Activated naive CD8-positive, alpha-beta T cell treated with anti-CD3 and anti-CD28 coated beads for 36 hours (primary cell): ENCODE measurements around the gene STPG2. TPM values are rescaled to one million over a fixed set of nuclear protein-coding genes. Genes with fewer than 3 reads are reported as not detected.
"Not testable (repeated sequence)": the region's sequence is repeated elsewhere in the genome, so short reads cannot be mapped to it uniquely, and the experiment has no call there.

ENCODE experiments used
- DNase-seq: peaks from one replicate; pipeline ENCODE4 v3.0.0; 2021
- H3K27ac Mint-ChIP-seq: one replicate; pipeline ENCODE4 v1.8.0; 2022; ENCODE audit warnings: mild to moderate bottlenecking, moderate library complexity, mixed read lengths
- H3K27me3 Mint-ChIP-seq: one replicate; pipeline ENCODE4 v1.8.0; 2022; ENCODE audit warnings: mild to moderate bottlenecking, mixed read lengths
- H3K36me3 Mint-ChIP-seq: one replicate; pipeline ENCODE4 v1.8.0; 2021; ENCODE audit warnings: mild to moderate bottlenecking, mixed read lengths
- H3K4me1 Mint-ChIP-seq: one replicate; pipeline ENCODE4 v1.8.0; 2021; ENCODE audit warnings: mixed read lengths
- H3K4me3 Mint-ChIP-seq: one replicate; pipeline ENCODE4 v1.8.0; 2022; ENCODE audit warnings: mild to moderate bottlenecking, moderate library complexity, mixed read lengths
- H3K9me3 Mint-ChIP-seq: one replicate; pipeline ENCODE4 v1.8.0; 2022; ENCODE audit warnings: mixed read lengths
- total RNA-seq, 2 experiments: library from RNA; stranded (reverse); gene quantifications; one replicate each; pipeline ENCODE4 v1.2.3, GENCODE V29; 2021

The STPG2 gene
- total RNA-seq, 2 experiments from 2014 or later, result not detected

- no peaks in the 10 kb centered on the region for H3K4me1 Mint-ChIP-seq
- H3K27ac Mint-ChIP-seq, result no peak overlapping the region
- no peak overlapping the region for H3K4me3 Mint-ChIP-seq
- DNase-seq, result no peak
- no peaks in the 10 kb centered on the region for H3K36me3 Mint-ChIP-seq
- H3K27me3 Mint-ChIP-seq, result no peaks in the 10 kb centered on the region
- H3K9me3 Mint-ChIP-seq, result peaks cover 2% of the 10 kb centered on the region
Observed at GRCh38 chr4:97605932-97606331, 537.3 kb downstream of the STPG2 start.

DNA sequence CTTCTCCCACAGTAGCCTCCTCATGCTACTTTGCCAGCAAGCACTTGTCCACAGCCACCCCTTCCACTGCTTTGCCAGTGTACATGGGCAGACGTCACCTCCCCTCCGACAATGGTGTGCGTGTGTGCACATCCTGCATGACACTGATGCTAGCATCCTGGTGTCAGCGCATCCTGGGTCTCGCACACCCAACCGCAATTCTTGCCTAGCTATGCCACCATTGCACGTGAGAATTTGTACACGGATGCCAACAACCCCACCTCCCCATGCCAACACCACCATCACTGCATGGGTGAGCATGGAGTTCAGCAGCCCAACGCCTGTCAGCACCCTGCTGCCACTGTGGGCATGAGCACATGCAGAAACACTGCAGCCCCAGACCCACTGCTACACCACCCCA lies 550.0 kb downstream of the STPG2 start:
- H3K36me3 Mint-ChIP-seq, result no peaks in the 10 kb centered on the region

DNA sequence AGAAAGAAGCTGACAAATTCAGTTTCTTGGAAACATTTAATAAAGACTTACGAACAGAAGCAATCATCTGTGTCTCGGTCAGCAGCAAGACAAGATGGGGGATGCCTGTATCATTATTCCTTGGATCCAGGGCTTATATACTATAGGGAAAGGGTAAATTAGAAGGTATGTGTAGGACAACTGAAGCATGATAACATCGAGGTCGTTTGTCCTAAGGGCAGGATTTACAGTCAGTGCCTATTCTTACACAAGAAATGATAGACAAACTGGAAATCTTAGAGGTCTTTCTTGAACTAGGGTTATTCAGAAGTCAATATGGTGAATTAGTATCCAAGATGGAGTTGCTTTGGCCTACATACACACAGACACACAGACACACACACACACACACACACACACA lies 553.0 kb downstream of the STPG2 start:
- no peaks in the 10 kb centered on the region for H3K4me1 Mint-ChIP-seq
- DNase-seq, result no peak
- no peaks in the 10 kb centered on the region for H3K36me3 Mint-ChIP-seq
- no peak overlapping the region for H3K27ac Mint-ChIP-seq
- peaks cover 7% of the 10 kb centered on the region for H3K9me3 Mint-ChIP-seq
- no peak overlapping the region for H3K4me3 Mint-ChIP-seq
- H3K27me3 Mint-ChIP-seq, result no peaks in the 10 kb centered on the region

More for the DNA sequence above, 550.0 kb downstream of the STPG2 start:
- no peak overlapping the region for H3K4me3 Mint-ChIP-seq
- H3K9me3 Mint-ChIP-seq, result peaks cover 16% of the 10 kb centered on the region
- no peaks in the 10 kb centered on the region for H3K27me3 Mint-ChIP-seq
- no peak overlapping the region for H3K27ac Mint-ChIP-seq
- no peaks in the 10 kb centered on the region for H3K4me1 Mint-ChIP-seq
- DNase-seq, result no peak

GRCh38 chr4:97589481-97590196 lies 553.6 kb downstream of the STPG2 start:
- no peaks in the 10 kb centered on the region for H3K36me3 Mint-ChIP-seq
- no peaks in the 10 kb centered on the region for H3K27me3 Mint-ChIP-seq
- no peak overlapping the region for H3K4me3 Mint-ChIP-seq
- no peaks in the 10 kb centered on the region for H3K4me1 Mint-ChIP-seq
- DNase-seq, result no peak
- H3K27ac Mint-ChIP-seq, result no peak overlapping the region
- H3K9me3 Mint-ChIP-seq, result peaks cover 6% of the 10 kb centered on the region

- no peak for DNase-seq
- Mint-ChIP-seq H3K27ac (no peak overlapping the region), H3K4me3 (no peak overlapping the region), H3K9me3 (no peaks in the 10 kb centered on the region), H3K36me3 (no peaks in the 10 kb centered on the region), H3K27me3 (no peaks in the 10 kb centered on the region), H3K4me1 (no peaks in the 10 kb centered on the region)
Observed at GRCh38 chr4:97587912-97588311, 555.4 kb downstream of the STPG2 start.

DNA sequence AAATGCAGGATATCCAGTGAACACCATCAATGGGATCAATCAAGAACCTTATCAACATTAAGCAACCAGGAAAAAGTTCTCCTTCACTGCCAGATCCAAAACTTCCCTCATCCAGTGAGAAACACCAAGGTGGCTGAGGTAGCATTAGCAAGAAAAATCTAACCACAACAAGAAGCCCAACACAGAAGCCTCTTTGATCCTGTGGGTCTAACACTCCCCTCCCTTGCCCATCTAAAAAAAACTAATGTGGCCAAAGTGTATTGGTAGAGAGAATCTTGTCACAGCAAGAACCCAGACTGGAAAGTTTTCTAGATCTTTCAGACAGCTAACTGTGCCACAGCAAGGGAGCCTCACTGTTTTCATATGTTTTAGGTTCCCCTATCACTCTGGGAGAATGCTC lies 558.0 kb downstream of the STPG2 start:
- Mint-ChIP-seq H3K27ac (no peak overlapping the region), H3K4me1 (no peaks in the 10 kb centered on the region), H3K4me3 (no peak overlapping the region), H3K9me3 (no peaks in the 10 kb centered on the region), H3K36me3 (no peaks in the 10 kb centered on the region), H3K27me3 (no peaks in the 10 kb centered on the region)
- DNase-seq, result no peak

- no peaks in the 10 kb centered on the region for H3K4me1 Mint-ChIP-seq
- H3K4me3 Mint-ChIP-seq, result no peak overlapping the region
- H3K27ac Mint-ChIP-seq, result no peak overlapping the region
- H3K9me3 Mint-ChIP-seq, result no peaks in the 10 kb centered on the region
- no peak for DNase-seq
- H3K36me3 Mint-ChIP-seq, result no peaks in the 10 kb centered on the region
- no peaks in the 10 kb centered on the region for H3K27me3 Mint-ChIP-seq
Observed at GRCh38 chr4:97582890-97583289, 560.4 kb downstream of the STPG2 start.

DNA sequence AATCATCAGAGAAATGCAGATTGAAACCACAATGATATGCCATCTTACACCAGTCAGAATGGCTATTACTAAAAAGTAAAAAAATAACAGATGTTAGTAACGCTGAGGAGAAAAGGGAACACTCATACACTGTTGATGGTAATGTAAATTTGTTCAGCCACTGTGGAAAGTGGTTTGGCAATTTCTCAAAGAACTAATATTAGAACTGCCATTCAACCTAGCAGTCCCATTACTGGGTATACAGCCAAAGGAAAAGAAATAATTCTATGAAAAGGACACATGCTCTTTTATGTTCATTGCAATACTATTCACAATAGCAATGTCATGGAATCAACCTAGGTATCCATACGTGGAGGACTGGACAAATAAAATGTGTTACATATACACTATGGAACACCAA lies 566.3 kb downstream of the STPG2 start:
- no peaks in the 10 kb centered on the region for H3K4me1 Mint-ChIP-seq
- no peaks in the 10 kb centered on the region for H3K9me3 Mint-ChIP-seq
- H3K27ac Mint-ChIP-seq, result no peak overlapping the region
- no peaks in the 10 kb centered on the region for H3K36me3 Mint-ChIP-seq
- no peak for DNase-seq
- H3K4me3 Mint-ChIP-seq, result no peak overlapping the region
- no peaks in the 10 kb centered on the region for H3K27me3 Mint-ChIP-seq

DNA sequence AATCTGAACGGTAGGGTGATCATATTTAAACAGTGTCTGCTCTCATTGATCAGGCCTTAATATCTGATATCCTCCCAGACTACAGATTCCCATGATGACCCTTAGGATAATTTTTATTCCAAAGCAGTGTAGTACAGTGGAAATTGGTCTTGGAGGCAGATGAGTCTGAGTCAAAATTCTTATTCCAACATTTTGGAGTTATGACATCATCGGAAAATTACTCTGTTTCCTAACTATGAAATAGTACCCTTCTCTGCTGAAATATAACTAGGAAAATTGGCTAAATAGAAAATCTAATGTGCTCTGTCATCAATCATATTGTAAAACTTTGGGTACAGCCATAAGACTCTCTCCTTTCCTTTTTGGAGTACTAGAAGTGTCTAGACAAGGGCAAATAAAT lies 583.3 kb downstream of the STPG2 start:
- no peak for DNase-seq
- H3K9me3 Mint-ChIP-seq, result peaks cover 8% of the 10 kb centered on the region
- no peak overlapping the region for H3K27ac Mint-ChIP-seq
- no peaks in the 10 kb centered on the region for H3K36me3 Mint-ChIP-seq
- no peak overlapping the region for H3K4me3 Mint-ChIP-seq
- H3K4me1 Mint-ChIP-seq, result no peaks in the 10 kb centered on the region
- no peaks in the 10 kb centered on the region for H3K27me3 Mint-ChIP-seq

DNA sequence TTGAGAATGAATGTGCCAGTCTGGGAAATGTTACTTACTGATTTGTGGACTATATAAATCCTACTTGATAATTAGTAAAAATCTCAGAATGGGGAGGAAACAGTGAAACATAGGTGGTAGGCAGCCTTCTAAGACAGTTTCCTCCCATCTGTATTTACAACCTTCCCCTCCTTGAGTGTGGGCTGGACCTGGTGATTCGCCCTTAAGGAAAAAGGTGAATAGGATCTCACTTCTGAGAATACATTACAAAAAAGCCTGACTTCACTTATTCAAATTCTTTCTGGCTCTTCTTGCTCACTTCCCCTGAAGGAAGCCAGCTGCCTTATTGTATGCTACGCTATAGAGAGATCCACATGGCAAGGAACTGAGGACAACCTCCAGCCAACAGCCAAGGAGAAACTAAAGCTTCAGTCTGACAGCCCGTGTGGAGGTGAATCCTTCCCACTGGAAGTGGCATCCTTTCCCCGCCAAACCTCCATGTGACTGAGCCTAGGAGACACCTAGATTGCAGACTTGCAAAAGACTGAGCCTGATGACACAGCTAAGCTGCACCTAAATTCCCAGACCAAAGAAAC lies 585.0 kb downstream of the STPG2 start:
- peaks cover 3% of the 10 kb centered on the region for H3K9me3 Mint-ChIP-seq
- DNase-seq, result no peak
- H3K4me3 Mint-ChIP-seq, result no peak overlapping the region
- H3K4me1 Mint-ChIP-seq, result no peaks in the 10 kb centered on the region
- no peak overlapping the region for H3K27ac Mint-ChIP-seq
- H3K36me3 Mint-ChIP-seq, result no peaks in the 10 kb centered on the region
- no peaks in the 10 kb centered on the region for H3K27me3 Mint-ChIP-seq

GRCh38 chr4:97550637-97551036 lies 592.6 kb downstream of the STPG2 start:
- not testable (repeated sequence) for H3K36me3 Mint-ChIP-seq, H3K9me3 Mint-ChIP-seq, H3K4me3 Mint-ChIP-seq, DNase-seq, H3K27me3 Mint-ChIP-seq, H3K4me1 Mint-ChIP-seq, H3K27ac Mint-ChIP-seq

GRCh38 chr4:97548943-97549583 lies 594.2 kb downstream of the STPG2 start:
- H3K9me3 Mint-ChIP-seq, result peaks cover 8% of the 10 kb centered on the region
- no peaks in the 10 kb centered on the region for H3K27me3 Mint-ChIP-seq
- DNase-seq, result no peak
- H3K4me3 Mint-ChIP-seq, result no peak overlapping the region
- H3K4me1 Mint-ChIP-seq, result no peaks in the 10 kb centered on the region
- H3K36me3 Mint-ChIP-seq, result no peaks in the 10 kb centered on the region
- no peak overlapping the region for H3K27ac Mint-ChIP-seq

DNA sequence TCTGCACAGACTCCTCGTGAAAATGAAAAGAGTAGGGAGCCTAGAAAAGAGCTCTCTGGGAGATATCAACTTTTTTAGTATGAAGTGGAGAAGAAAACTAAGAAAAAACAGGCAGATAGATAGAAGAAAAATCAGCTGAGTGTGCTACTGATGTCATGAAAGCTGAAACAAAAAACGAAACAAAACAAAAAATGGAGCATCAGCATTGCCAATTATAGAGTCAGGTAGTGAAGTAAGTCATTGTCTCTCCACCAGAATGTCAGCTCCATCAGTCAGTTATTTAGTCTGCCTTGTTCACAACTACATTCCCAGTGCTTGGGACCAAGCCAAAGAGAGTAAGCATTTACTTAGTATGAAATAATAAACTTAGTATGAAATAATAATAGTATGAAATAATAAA lies 595.1 kb downstream of the STPG2 start:
- Mint-ChIP-seq H3K27ac (no peak overlapping the region), H3K27me3 (no peaks in the 10 kb centered on the region), H3K9me3 (peaks cover 11% of the 10 kb centered on the region), H3K4me1 (no peaks in the 10 kb centered on the region), H3K36me3 (no peaks in the 10 kb centered on the region), H3K4me3 (no peak overlapping the region)
- no peak for DNase-seq

DNA sequence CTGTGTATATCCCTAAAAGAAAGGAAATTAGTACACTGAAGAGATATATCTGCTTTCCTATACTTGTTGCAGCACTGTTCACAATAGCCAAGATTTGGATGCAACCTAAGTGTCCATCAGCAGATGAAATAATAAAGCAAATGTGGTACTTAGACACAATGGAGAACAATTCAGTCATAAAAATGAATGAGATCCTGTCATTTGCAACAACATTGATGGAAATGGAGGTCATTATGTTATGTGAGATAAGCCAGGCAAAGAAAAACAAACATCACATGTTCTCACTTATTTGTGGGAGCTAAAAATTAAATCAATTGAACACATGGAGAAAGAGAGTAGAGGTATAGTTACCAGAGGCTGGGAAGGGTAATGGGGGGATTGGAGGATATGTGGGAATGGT lies 611.9 kb downstream of the STPG2 start:
- Mint-ChIP-seq H3K9me3 (peaks cover 3% of the 10 kb centered on the region), H3K4me3 (no peak overlapping the region)

DNA sequence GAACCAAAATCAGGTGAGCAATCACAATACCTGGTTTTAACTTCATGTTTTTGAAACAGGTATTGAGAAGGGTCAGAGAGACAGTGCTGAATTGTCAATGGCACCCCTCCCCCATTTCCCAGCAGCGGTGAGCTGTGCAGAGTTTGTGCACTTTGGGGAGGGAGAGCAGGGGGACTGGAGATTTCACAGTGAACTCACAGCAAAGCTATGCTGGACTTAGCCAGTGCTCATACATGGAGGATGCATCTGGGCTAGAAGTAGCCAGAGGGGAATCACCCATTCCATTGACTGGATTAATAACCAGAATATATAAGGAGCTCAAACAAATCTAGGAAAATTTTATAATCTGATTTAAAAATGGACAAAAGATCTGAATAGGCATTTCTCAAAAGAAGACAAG lies 612.6 kb downstream of the STPG2 start:
- Mint-ChIP-seq H3K4me1 (no peaks in the 10 kb centered on the region), H3K27me3 (no peaks in the 10 kb centered on the region), H3K27ac (no peak overlapping the region), H3K36me3 (no peaks in the 10 kb centered on the region), H3K4me3 (no peak overlapping the region), H3K9me3 (peaks cover 3% of the 10 kb centered on the region)
- DNase-seq, result no peak

More for the DNA sequence above, 611.9 kb downstream of the STPG2 start:
- Mint-ChIP-seq H3K4me1 (no peaks in the 10 kb centered on the region), H3K36me3 (no peaks in the 10 kb centered on the region), H3K27ac (no peak overlapping the region), H3K27me3 (no peaks in the 10 kb centered on the region)
- no peak for DNase-seq

GRCh38 chr4:97525236-97525635 lies 618.0 kb downstream of the STPG2 start:
- Mint-ChIP-seq H3K9me3 (peaks cover 3% of the 10 kb centered on the region), H3K27me3 (no peaks in the 10 kb centered on the region), H3K4me1 (no peaks in the 10 kb centered on the region), H3K4me3 (no peak overlapping the region), H3K27ac (no peak overlapping the region), H3K36me3 (no peaks in the 10 kb centered on the region)
- DNase-seq, result no peak
